ENCODE results near the gene TRMU. TPM values are rescaled to one million over a fixed set of nuclear protein-coding genes. Genes with fewer than 3 reads are reported as not detected.

The TRMU gene
- total and polyA plus RNA-seq, 2 of the 8 experiments (the other 6 are each of a cell fraction or from before 2014, with no cell fraction given) = 43.4 to 70.6 TPM

GRCh38 chr22:46380069-46380468 is 44.6 kb downstream of the TRMU start:
- H3K36me3 ChIP-seq (ENCODE audit: control insufficient read depth in 2 of 4, insufficient read depth in 4 of 4, low read length in 3 of 4) = peaks cover 0 to 6% (median 0%) of the 10 kb centered on the region in 4 experiments; a peak in 2 of 8 replicates
- TF ChIP-seq KDM5A (IDR thresholded peaks at IDR 0.05; ENCODE audit: low read length) = no peak
- no peak for TF ChIP-seq JUND (IDR thresholded peaks at IDR 0.05; ENCODE audit: low read length)
- TF ChIP-seq ATF3 (IDR thresholded peaks at IDR 0.05; ENCODE audit: insufficient read depth, low read depth, low read length) = no peak
- TF ChIP-seq USF2 (IDR thresholded peaks at IDR 0.05; ENCODE audit: low read length) = no peak
- no peak for TF ChIP-seq POLR2AphosphoS5 (IDR thresholded peaks at IDR 0.05; ENCODE audit: low read depth, low read length)
- TF ChIP-seq SIN3A (conservative IDR thresholded peaks at IDR 0.05 in 1 of 2, IDR thresholded peaks at IDR 0.05 in 1 of 2; ENCODE audit: low read depth in 1 of 2, low read length in 2 of 2) = no peak
- TF ChIP-seq RNF2 (IDR thresholded peaks at IDR 0.05; ENCODE audit: borderline replicate concordance, low read depth, low read length, missing control alignments, poor library complexity, severe bottlenecking) = no peak
- TF ChIP-seq GTF2F1 (IDR thresholded peaks at IDR 0.05; ENCODE audit: borderline replicate concordance, low read depth, low read length) = no peak
- no peak for TF ChIP-seq CEBPB (IDR thresholded peaks at IDR 0.05; ENCODE audit: low read depth, low read length)
- no peak for TF ChIP-seq YY1 (IDR thresholded peaks at IDR 0.05; ENCODE audit: low read depth, low read length)
- TF ChIP-seq FOSL1 (IDR thresholded peaks at IDR 0.05; ENCODE audit: insufficient read depth, low read depth, low read length) = no peak
- TF ChIP-seq TAF1 (IDR thresholded peaks at IDR 0.05; ENCODE audit: low read depth, low read length) = no peak
- no peak for TF ChIP-seq CHD1 (IDR thresholded peaks at IDR 0.05; ENCODE audit: low read depth, low read length)

More at GRCh38 chr22:46380069-46380468, 44.6 kb downstream of the TRMU start:
- Histone ChIP-seq H4K20me1 (replicated peaks in 1 of 2; ENCODE audit: control insufficient read depth in 1 of 2, insufficient read depth in 2 of 2, low read length in 2 of 2) (peaks cover 0 to 2% of the 10 kb centered on the region in 2 experiments), H2AK5ac (ENCODE audit: low read depth, low read length) (no peak overlapping the region), H3K4me3 (ENCODE audit: extremely low read depth in 1 of 4, insufficient read depth in 2 of 4, low read depth in 3 of 4, low read length in 4 of 4) (no peak overlapping the region), H4K8ac (ENCODE audit: extremely low read depth, insufficient read depth, low read length) (no peak overlapping the region), H3K79me1 (ENCODE audit: low read depth, low read length) (no peaks in the 10 kb centered on the region), H2BK12ac (ENCODE audit: low read depth, low read length) (no peak overlapping the region), H3K27me3 (replicated peaks in 1 of 4; ENCODE audit: control insufficient read depth in 3 of 4, extremely low read depth in 1 of 4, insufficient read depth in 3 of 4, low read length in 3 of 4) (no peaks in the 10 kb centered on the region), H3K14ac (ENCODE audit: insufficient read length) (no peak overlapping the region), H3K4me2 (ENCODE audit: insufficient read depth in 1 of 2, low read depth in 2 of 2, low read length in 2 of 2) (no peak overlapping the region), H2BK15ac (ENCODE audit: low read length) (no peak overlapping the region), H4K91ac (replicated peaks; ENCODE audit: insufficient read length, low read length) (no peak overlapping the region), H3K9ac (replicated peaks in 1 of 4; ENCODE audit: extremely low read depth in 1 of 4, low read depth in 3 of 4, low read length in 3 of 4) (no peak overlapping the region), H3K18ac (ENCODE audit: extremely low read depth, low read length) (no peak overlapping the region), H3K79me2 (ENCODE audit: control insufficient read depth in 1 of 2, insufficient read depth in 2 of 2, low read length in 2 of 2) (no peaks in the 10 kb centered on the region), H2BK5ac (ENCODE audit: low read depth, low read length) (no peak overlapping the region), H3K4me1 (replicated peaks in 1 of 4; ENCODE audit: control insufficient read depth in 3 of 4, insufficient read depth in 4 of 4, low read length in 3 of 4) (peaks cover 0 to 30% (median 27%) of the 10 kb centered on the region in 4 experiments; a peak in 6 of 7 replicates), H4K5ac (ENCODE audit: insufficient read length, low read depth, low read length) (no peak overlapping the region), H3K9me3 (ENCODE audit: insufficient read depth in 2 of 2, low read depth in 1 of 2, low read length in 1 of 2) (no peaks in the 10 kb centered on the region), H2BK20ac (ENCODE audit: low read length) (no peak overlapping the region), H3K56ac (replicated peaks; ENCODE audit: insufficient read length, low read depth, low read length) (no peak overlapping the region), H3K4ac (replicated peaks; ENCODE audit: insufficient read length, low read depth, low read length) (no peak overlapping the region), H3K27ac (ENCODE audit: low read depth, low read length) (no peak overlapping the region), H3K23me2 (ENCODE audit: low read depth, low read length) (no peaks in the 10 kb centered on the region), H2AFZ (ENCODE audit: low read length) (no peak overlapping the region), H3K23ac (ENCODE audit: insufficient read length) (no peak overlapping the region), H2BK120ac (replicated peaks; ENCODE audit: low read depth, low read length) (no peak overlapping the region)
- POLR2A ChIA-PET (ENCODE audit: partially characterized antibody) = interaction anchor here (0.7 kb wide), 1 partner anchor 54 kb away, joined by 3 read pairs; no protein-coding TSS in a partner anchor
- CTCF ChIA-PET (ENCODE audit: partially characterized antibody) = interaction anchor here (0.8 kb wide), 1 partner anchor 15 kb away, joined by 3 read pairs; no protein-coding TSS in a partner anchor
- FAIRE-seq = no peak
- WGBS, 2 experiments (ENCODE audit: extremely low coverage in 1 of 2, insufficient coverage in 1 of 2, insufficient read length in 1 of 2, insufficient replicate concordance in 2 of 2, low coverage in 1 of 2, low lambda C conversion rate in 2 of 2, missing lambda C conversion rate in 1 of 2) = 92% methylated on average over 19 of the region's 19 CpGs; no CpG with 5 or more reads in 1 of the 2 experiments
- no peak for DNase-seq (ENCODE audit: low read depth in 1 of 2, low spot score in 2 of 2)
